ENCODE measurements around the gene C1QL2.

C1QL2 gene

DNA sequence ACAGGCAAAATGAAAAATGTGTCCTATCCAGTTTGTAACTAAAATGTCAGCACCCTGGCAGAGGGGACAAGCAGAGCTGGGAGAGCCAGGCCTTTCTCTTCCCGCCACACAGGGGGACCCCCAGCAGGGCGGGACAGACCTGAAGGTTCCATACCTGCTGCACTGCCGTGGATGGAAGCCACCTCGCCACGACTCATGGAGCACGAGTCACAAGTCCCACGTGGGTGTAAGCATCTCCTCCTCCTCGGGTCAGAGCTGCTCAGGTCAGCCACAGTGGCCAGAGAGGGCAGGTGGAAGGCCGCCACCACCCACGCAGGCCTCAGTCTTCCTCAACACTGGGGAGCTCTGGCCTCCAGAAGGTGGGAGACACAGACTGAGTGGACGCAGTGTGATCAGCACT lies 21.0 kb downstream of the C1QL2 start:
- DNase-seq (ENCODE audit: low spot score): no peak

DNA sequence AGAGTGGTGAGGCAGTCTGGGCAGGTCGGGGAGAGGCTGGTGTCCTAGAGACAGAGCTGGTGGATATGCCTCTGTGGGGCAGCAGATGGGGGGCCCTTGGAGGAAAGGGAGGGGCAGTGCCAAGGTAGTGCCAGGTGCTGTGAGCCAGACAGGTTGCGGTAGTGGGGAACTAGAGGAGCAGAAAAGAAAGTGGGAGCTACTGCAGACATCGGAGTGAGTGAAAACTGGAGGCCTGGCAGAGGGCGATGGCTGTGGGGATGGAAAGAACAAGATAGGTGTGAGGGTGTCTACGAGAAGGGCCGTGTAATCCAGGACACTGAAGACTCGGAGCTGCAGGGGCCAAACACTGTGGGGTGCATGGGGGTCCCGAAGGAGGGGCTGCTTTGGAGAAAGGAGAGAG lies 21.7 kb downstream of the C1QL2 start:
- no peak for DNase-seq (ENCODE audit: low spot score)

- no peak for DNase-seq (ENCODE audit: low spot score)
Measured at GRCh38 chr2:119136093-119136492, 22.5 kb downstream of the C1QL2 start.

DNA sequence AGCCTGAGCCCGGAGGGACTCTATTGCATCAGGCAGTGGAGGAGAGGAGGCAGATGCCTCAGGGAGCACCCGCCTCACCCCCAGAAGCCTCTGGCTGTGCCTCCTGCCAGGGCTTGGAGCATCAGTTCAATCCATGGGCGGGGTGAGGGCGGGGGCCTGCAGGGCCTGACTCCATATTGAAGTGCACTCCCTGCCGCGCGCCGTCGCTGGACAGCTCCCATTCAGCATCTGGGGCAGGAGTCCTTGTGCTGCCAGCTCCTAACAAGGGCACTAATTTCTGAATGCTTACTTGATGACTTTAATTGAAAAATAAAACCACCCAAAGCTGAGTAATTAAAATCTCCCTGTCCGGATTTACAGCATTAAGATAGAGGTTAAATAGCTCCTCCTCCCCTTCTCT lies 23.8 kb downstream of the C1QL2 start:
- no peak for DNase-seq (ENCODE audit: low spot score)

GRCh38 chr2:119126650-119127049 lies 31.9 kb downstream of the C1QL2 start:
- no peak for DNase-seq (ENCODE audit: low spot score)

- no peak for DNase-seq (ENCODE audit: low spot score)
Measured at GRCh38 chr2:119123389-119123788, 35.2 kb downstream of the C1QL2 start.

GRCh38 chr2:119122663-119123062 lies 35.9 kb downstream of the C1QL2 start:
- DNase-seq (ENCODE audit: low spot score): no peak

- DNase-seq (ENCODE audit: low spot score): no peak
Measured at GRCh38 chr2:119119999-119120756, 38.4 kb downstream of the C1QL2 start.

- DNase-seq (ENCODE audit: low spot score): no peak
Measured at GRCh38 chr2:119119076-119119785, 39.3 kb downstream of the C1QL2 start.

DNA sequence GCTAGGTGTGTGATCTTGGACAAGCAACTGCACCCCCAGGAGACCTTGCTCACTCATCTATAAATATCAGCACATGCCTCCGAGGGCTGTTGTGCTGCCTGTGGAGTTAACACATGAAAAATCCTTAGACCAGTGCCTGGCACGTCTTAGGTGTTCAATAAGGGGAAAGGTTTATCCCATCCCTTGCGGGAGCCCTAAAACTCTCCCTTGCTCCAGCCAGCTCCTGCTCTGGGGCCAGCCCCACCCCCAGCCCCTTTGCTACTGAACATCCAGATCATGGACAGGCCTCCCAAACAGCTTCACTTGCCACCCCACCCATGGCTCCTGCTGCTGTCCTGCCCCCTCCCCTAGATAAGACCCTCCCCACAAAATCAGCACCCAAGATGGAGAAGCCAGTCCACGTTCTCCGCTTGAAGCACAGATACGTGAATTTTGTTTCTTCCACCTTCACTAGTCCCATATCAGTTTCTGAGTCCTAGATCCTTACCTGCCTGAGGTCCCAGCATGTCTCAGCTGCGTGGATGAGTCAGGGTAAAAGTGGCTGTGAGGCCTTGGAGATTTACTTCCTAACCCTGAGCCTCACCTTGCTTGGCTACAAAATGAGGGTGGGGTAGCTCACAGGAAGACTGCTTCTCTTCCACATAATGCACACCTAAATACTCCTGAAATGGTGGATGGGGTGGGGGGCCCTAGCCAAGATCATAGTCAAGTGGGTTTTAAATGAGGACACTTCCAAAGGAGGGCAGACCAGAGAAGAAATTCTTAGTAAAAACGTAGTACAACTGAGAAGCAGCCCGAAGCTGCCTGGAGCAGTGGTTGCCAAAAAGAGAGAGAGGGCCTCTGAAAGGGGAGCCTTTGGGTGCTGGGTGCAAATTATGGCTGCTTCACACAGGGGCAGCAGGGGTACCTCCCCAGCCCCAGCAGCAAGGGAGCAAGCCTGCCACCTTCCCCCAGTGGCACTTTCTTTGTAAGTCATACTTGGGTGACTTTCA lies 40.4 kb downstream of the C1QL2 start:
- DNase-seq (ENCODE audit: low spot score): no peak

DNA sequence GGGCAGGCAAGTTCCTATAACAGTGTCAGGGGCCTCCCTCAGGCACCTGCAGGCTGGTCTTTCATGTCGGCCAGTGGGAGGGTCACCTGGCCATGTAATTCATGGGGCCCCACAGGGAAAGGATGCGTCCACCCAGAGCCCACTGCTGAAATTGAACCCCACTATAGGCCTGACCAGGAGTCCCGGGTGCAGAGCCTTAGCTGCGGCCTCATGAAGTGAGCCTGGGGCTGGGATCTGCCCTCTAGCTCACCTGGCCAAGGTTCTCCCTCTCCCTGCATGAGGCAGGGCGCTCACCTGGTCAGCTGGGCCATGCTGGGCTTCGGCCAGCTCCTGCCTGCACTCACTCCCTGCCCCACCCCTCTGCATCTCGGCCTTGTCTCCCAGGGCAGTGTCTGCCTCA lies 41.1 kb downstream of the C1QL2 start:
- no peak for DNase-seq (ENCODE audit: low spot score)

- DNase-seq (ENCODE audit: low spot score): no peak
Measured at GRCh38 chr2:119116411-119117295, 41.9 kb downstream of the C1QL2 start.

DNA sequence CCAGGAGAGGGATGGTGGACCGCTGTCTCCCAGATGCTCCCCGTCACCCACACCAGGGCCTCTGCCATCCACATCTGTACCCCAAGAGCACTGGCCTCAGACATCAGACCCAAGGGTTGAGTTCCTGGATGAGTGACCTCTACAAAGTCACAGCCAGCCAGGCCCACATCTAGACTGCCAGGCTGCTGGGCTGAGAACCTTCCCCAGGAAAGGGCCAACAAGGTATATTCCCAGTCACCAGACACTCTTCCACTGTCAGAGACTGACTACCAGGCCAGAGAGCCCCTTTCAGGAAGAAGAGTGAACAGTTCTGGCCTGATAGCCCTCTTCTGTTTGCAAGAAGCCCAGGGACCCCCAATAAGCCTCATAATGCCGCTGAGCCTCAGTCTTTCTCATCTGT lies 44.3 kb downstream of the C1QL2 start:
- no peak for DNase-seq (ENCODE audit: low spot score)

- no peak for DNase-seq (ENCODE audit: low spot score)
Measured at GRCh38 chr2:119113489-119113770, 45.1 kb downstream of the C1QL2 start.

DNA sequence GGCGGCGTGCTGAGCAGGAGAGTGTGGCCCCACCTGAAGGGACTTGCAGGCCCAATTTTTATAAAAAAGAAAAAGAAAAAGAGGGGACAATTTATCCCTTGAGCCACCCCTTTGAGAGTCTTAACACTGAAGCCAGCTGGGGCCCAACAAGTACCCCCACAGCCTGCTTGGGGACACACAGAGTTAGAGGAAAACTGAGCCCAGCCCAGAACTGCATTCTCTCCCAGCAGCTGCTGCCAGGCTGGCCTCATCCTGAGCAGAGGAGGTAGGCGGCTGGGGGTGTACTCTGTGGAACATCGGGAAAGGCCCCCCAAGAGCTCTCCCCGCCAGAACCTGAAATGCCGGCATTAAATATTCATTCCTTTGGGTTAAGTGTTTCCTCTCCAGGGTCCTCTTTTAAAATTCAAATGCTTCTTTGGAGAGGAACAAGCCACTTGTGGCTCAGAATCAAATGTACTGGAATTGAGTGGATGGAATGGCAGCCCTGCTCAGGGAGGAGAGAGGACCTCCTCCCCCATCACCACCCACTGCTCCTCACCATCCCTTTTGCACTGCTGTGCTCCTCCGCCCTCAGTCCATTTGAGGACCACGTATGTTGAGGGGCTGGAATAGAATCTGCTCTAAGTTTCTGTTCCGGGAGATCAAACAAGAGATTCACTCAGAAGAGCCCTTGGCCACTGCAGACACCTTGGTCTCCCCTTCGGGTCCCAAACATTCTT lies 45.6 kb downstream of the C1QL2 start:
- DNase-seq (ENCODE audit: low spot score): no peak

- no peak for DNase-seq (ENCODE audit: low spot score)
Measured at GRCh38 chr2:119112230-119112629, 46.3 kb downstream of the C1QL2 start.

DNA sequence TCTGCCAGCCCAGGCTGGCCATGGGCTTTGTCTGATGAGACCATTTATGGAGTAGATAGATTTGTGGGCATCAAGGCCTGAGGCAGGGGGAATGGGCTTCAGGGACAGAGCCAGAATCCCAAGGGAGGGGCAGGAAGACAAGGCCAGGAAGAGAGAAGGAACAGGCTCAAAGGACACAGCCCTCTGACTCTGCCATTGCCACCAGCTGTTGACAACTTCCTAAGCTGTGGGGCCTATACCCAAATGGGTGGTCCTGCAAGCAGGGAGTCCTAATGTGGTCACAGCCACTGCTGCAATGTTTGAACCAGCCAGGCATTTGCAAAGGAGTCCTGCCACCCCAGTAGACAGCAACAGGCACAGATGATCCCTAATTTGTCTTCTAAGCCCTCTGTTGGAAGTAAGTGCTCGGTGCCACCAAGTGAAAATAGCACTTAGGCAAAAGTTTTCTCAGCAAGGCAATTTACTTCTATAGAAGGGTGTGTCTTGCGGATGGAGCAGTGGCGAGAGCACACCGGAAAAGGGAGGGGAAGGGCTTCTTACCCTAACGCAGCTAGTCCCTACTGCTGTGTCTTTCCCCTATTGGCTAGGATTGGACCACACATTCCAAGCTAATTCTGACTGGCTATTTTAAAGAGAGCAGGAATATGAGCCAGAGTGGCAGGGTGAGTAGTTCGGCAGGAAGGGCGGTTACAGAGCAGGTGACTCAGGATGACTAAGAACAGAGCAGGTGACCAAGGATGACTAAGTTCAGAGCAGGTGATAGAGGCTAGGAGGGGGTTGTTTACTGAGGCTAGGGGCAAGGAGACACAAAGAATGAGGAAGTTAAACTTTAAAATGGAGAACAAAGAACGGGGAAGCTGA lies 47.2 kb downstream of the C1QL2 start:
- no peak for DNase-seq (ENCODE audit: low spot score)

DNA sequence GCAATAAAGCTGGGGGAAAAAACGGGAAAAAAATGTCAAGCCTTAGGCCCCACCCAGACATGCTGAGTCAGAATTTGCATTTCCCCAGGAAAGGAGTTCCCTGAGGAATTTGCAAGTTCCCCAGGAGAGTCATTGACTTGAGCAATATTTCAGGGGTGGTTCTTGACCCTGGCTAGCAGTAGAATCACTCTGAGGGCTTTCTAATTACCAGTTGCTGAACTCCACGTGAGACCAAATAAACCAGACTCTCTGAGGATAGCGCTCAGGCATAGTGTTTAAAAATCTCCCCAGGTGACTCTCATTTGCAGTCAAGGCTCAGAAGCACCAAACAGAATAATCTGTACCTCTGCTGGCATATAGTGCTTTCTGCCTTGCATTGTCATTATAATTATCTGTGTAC lies 48.7 kb downstream of the C1QL2 start:
- DNase-seq (ENCODE audit: low spot score): no peak

DNA sequence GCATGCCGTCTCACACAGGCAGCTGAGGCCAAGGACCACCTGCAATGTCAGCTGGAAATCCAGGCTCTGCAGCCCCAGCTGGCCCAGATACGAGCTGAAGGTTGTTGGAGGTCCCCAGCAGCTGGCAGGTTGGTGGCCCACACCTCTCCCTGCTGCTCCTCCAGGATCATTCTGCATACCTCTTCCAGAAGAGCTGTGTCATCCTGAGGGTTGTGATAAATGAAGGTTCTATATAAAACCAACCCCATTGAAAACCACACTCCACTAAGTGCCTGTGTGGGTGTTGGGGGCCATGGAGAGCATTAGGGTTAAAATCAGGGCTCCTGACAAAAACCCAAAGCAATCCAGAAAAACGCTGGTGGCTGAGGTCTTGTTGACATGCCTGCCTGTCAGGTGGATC lies 50.4 kb downstream of the C1QL2 start:
- DNase-seq (ENCODE audit: low spot score): no peak

DNA sequence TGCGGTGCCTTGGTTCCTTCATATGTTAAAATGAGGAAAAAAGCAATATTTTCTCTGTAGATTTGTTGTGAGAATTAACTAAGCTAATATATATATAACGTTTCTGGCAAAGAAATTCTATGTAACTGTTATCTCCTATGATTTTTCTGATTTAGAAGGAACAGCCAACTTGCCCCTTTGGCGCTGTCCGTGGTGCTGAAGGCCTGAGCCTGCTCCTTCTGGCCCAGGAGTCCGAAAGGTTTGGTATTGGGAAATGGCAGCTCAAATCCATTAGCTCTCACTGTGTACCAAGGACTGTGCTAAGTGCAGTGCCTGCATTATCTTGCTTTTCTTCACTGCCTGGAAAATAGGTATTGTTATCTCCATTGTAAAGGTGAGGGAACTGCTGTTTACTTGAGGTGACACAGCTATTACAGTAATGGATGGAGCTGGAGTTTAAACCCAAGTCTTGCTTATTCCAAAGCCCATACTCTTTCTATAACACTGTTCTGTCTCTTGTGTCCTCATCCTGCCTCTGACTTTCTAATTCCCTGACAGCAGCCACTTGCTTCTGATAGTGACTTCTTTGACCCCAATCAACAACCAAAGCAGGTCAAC lies 52.2 kb downstream of the C1QL2 start:
- no peak for DNase-seq (ENCODE audit: low spot score)

Measured in putamen (tissue), 1 donor.